H9 (cell line): ENCODE results near the gene ZNF608. TPM values are rescaled to one million over a fixed set of nuclear protein-coding genes. Genes with fewer than 3 reads are reported as not detected.

Experiments
- DNase-seq: peaks from one replicate; pipeline ENCODE4 v3.0.0-alpha.2; 2017
- H2AFZ ChIP-seq: one replicate; pipeline ENCODE4 v1.6.1; 2013; ENCODE audit warnings: mild to moderate bottlenecking, low read length, control low read depth, moderate library complexity
- H2AK5ac ChIP-seq: 2 replicates; pipeline ENCODE4 v1.6.1; 2013; ENCODE audit warnings: low read length, control low read depth, mixed read lengths; ENCODE audit not compliant: insufficient read length
- H2BK120ac ChIP-seq: one replicate; pipeline ENCODE4 v1.6.1; 2013; ENCODE audit warnings: low read depth, mild to moderate bottlenecking, low read length, control low read depth, inconsistent platforms; ENCODE audit not compliant: poor library complexity, severe bottlenecking
- H2BK12ac ChIP-seq: 2 replicates; pipeline ENCODE4 v1.6.1; 2013; ENCODE audit warnings: low read length, control low read depth, mixed read lengths, low read depth; ENCODE audit not compliant: insufficient read length
- H2BK15ac ChIP-seq: 2 replicates; pipeline ENCODE4 v1.6.1; 2013; ENCODE audit warnings: low read depth, low read length, control low read depth
- H2BK20ac ChIP-seq: one replicate; pipeline ENCODE4 v1.6.1; 2013; ENCODE audit warnings: low read depth, mild to moderate bottlenecking, low read length, control low read depth, inconsistent platforms; ENCODE audit not compliant: poor library complexity, severe bottlenecking
- H2BK5ac ChIP-seq: 2 replicates; pipeline ENCODE4 v1.6.1; 2013; ENCODE audit warnings: low read length, control low read depth, mixed read lengths; ENCODE audit not compliant: insufficient read length
- H3K14ac ChIP-seq: 2 replicates; pipeline ENCODE4 v1.6.1; 2013; ENCODE audit warnings: low read length, control low read depth; ENCODE audit not compliant: insufficient read depth
- H3K18ac ChIP-seq: 2 replicates; pipeline ENCODE4 v1.6.1; 2013; ENCODE audit warnings: low read depth, mild to moderate bottlenecking, mixed read lengths, low read length, control low read depth; ENCODE audit not compliant: insufficient read length
- H3K23ac ChIP-seq: 2 replicates; pipeline ENCODE4 v1.6.1; 2013; ENCODE audit warnings: low read length, control low read depth, mixed read lengths, low read depth; ENCODE audit not compliant: insufficient read length
- H3K23me2 ChIP-seq: 2 replicates; pipeline ENCODE4 v1.6.1; 2013; ENCODE audit warnings: low read depth, mild to moderate bottlenecking, mixed read lengths, low read length, control low read depth; ENCODE audit not compliant: insufficient read length, poor library complexity, severe bottlenecking
- H3K27ac ChIP-seq: 2 replicates; pipeline ENCODE4 v1.5.1; 2013; ENCODE audit warnings: low read length, control low read depth, mixed read lengths, low read depth; ENCODE audit not compliant: insufficient read length
- H3K27me3 ChIP-seq: 2 replicates; pipeline ENCODE4 v1.6.1; 2013; ENCODE audit warnings: low read length, control low read depth, inconsistent platforms; ENCODE audit not compliant: insufficient read depth
- H3K4ac ChIP-seq: 2 replicates; pipeline ENCODE4 v1.6.1; 2013; ENCODE audit warnings: low read depth, mild to moderate bottlenecking, control low read depth, inconsistent platforms, low read length, moderate library complexity
- H3K4me1 ChIP-seq: 2 replicates; pipeline ENCODE4 v1.6.1; 2013; ENCODE audit warnings: low read length, control low read depth, inconsistent platforms; ENCODE audit not compliant: insufficient read depth
- H3K4me2 ChIP-seq: 2 replicates; pipeline ENCODE4 v1.6.1; 2013; ENCODE audit warnings: low read length, control low read depth, mixed read lengths; ENCODE audit not compliant: insufficient read length, insufficient read depth
- H3K56ac ChIP-seq: 2 replicates; pipeline ENCODE4 v1.6.1; 2013; ENCODE audit warnings: low read depth, mild to moderate bottlenecking, mixed read lengths, low read length, control low read depth; ENCODE audit not compliant: insufficient read length
- H3K79me1 ChIP-seq: 2 replicates; pipeline ENCODE4 v1.6.1; 2013; ENCODE audit warnings: low read depth, mild to moderate bottlenecking, moderate library complexity, low read length, control low read depth, inconsistent platforms; ENCODE audit not compliant: insufficient read depth, poor library complexity, severe bottlenecking
- H3K79me2 ChIP-seq: 2 replicates; pipeline ENCODE4 v1.6.1; 2013; ENCODE audit warnings: low read length, control low read depth, inconsistent platforms; ENCODE audit not compliant: insufficient read depth
- H3K9ac ChIP-seq: 2 replicates; pipeline ENCODE4 v1.6.1; 2013; ENCODE audit warnings: low read length, control low read depth, mixed read lengths; ENCODE audit not compliant: insufficient read length; ENCODE audit errors: extremely low read depth
- H3K9me3 ChIP-seq: one replicate; pipeline ENCODE4 v1.6.1; 2013; ENCODE audit warnings: low read depth, low read length, inconsistent platforms; ENCODE audit not compliant: control insufficient read depth
- H3T11ph ChIP-seq: one replicate; pipeline ENCODE4 v1.6.1; 2013; ENCODE audit warnings: mild to moderate bottlenecking, low read length, control low read depth, inconsistent platforms
- H4K20me1 ChIP-seq: one replicate; pipeline ENCODE4 v1.6.1; 2013; ENCODE audit not compliant: control insufficient read depth, insufficient read length, insufficient read depth
- H4K5ac ChIP-seq: 2 replicates; pipeline ENCODE4 v1.6.1; 2013; ENCODE audit warnings: low read depth, mild to moderate bottlenecking, mixed read lengths, low read length, control low read depth; ENCODE audit not compliant: insufficient read length
- H4K8ac ChIP-seq: replicated peaks from 2 replicates; pipeline ENCODE4 v1.6.1; 2013; ENCODE audit warnings: low read length, control low read depth, mixed read lengths, low read depth; ENCODE audit not compliant: insufficient read length
- H4K91ac ChIP-seq: 2 replicates; pipeline ENCODE4 v1.6.1; 2013; ENCODE audit warnings: low read depth, mild to moderate bottlenecking, moderate library complexity, mixed read lengths, low read length, control low read depth; ENCODE audit not compliant: insufficient read length
- H3K27ac Mint-ChIP-seq, 3 experiments: 2 replicates in 2 of 3; 3 replicates in 1 of 3; pipeline ENCODE4 v1.8.0; 2020 to 2021; ENCODE audit warnings: mixed read lengths in 3 of 3, mild to moderate bottlenecking in 1 of 3, moderate library complexity in 1 of 3
- H3K27me3 Mint-ChIP-seq: 2 replicates; pipeline ENCODE4 v1.8.0; 2021; ENCODE audit warnings: low read depth, mild to moderate bottlenecking, moderate library complexity, mixed read lengths
- H3K36me3 Mint-ChIP-seq, 3 experiments: 2 replicates in 2 of 3; 3 replicates in 1 of 3; pipeline ENCODE4 v1.8.0; 2020 to 2021; ENCODE audit warnings: low read depth in 3 of 3, mixed read lengths in 3 of 3; ENCODE audit not compliant: insufficient read depth in 1 of 3
- H3K4me1 Mint-ChIP-seq, 2 experiments: 2 replicates each; pipeline ENCODE4 v1.8.0; 2020; ENCODE audit warnings: mixed read lengths in 2 of 2
- H3K4me3 Mint-ChIP-seq, 2 experiments: 2 replicates in 1 of 2; 3 replicates in 1 of 2; pipeline ENCODE4 v1.8.0; 2020 to 2021; ENCODE audit warnings: mild to moderate bottlenecking in 2 of 2, mixed read lengths in 2 of 2, moderate library complexity in 1 of 2
- H3K9me3 Mint-ChIP-seq, 2 experiments: 2 replicates in 1 of 2; 3 replicates in 1 of 2; pipeline ENCODE4 v1.8.0; 2020; ENCODE audit warnings: mild to moderate bottlenecking in 2 of 2, mixed read lengths in 2 of 2, moderate library complexity in 1 of 2
- CTCF ChIP-seq: fragments of 200-600 bp; sonication (generic); conservative IDR thresholded peaks from 3 replicates; pipeline ENCODE4 v1.8.0; 2021; ENCODE audit warnings: antibody characterized with exemption, mild to moderate bottlenecking
- WGBS: extraction: QIAGEN DNeasy Blood & Tissue Kit; methylation state at CpG from one replicate; pipeline ENCODE4 v1.1.7; 2013; ENCODE audit warnings: missing lambda C conversion rate, low lambda C conversion rate, mixed read lengths; ENCODE audit not compliant: insufficient read length; ENCODE audit errors: extremely low coverage; 5-methylcytosine and 5-hydroxymethylcytosine counted together
- total RNA-seq: library from RNA; stranded (reverse); gene quantifications from 2 replicates; pipeline ENCODE4 v1.2.1, GENCODE V29; 2021

The ZNF608 gene
- total RNA-seq, 1 experiment from 2014 or later = 67.0 TPM

GRCh38 chr5:124707520-124707919 lies 38.9 kb downstream of the ZNF608 start:
- no peak for TF ChIP-seq CTCF

More at GRCh38 chr5:124707520-124707919, 38.9 kb downstream of the ZNF608 start:
- no peaks in the 10 kb centered on the region for H3K9me3 Mint-ChIP-seq
- WGBS = no CpG with 5 or more reads among the region's 6 CpGs
- Histone ChIP-seq H3K27me3 (no peaks in the 10 kb centered on the region), H3K56ac (no peak overlapping the region), H4K8ac (no peak overlapping the region), H2BK20ac (no peak overlapping the region), H2BK12ac (no peak overlapping the region), H3K79me2 (peaks cover 58% of the 10 kb centered on the region), H3K23me2 (no peaks in the 10 kb centered on the region), H2BK5ac (no peak overlapping the region), H2AK5ac (no peak overlapping the region), H3K9ac (no peak overlapping the region), H3K23ac (no peak overlapping the region), H3K4me2 (peak overlapping the region; percentile 2), H2BK15ac (no peak overlapping the region), H3T11ph (no peak overlapping the region), H2BK120ac (no peak overlapping the region), H3K9me3 (no peaks in the 10 kb centered on the region), H4K91ac (no peak overlapping the region), H2AFZ (no peak overlapping the region), H3K79me1 (peaks cover 13% of the 10 kb centered on the region), H3K4ac (no peak overlapping the region), H3K18ac (no peak overlapping the region), H3K27ac (no peak overlapping the region), H3K14ac (no peak overlapping the region), H4K20me1 (no peaks in the 10 kb centered on the region), H4K5ac (no peak overlapping the region), H3K4me1 (peaks cover 28% of the 10 kb centered on the region; the same call in 1 of the 2 replicates)
- no peak for DNase-seq
- peaks cover 1 to 10% (median 4%) of the 10 kb centered on the region in 3 experiments; a peak in 6 of 7 replicates for H3K36me3 Mint-ChIP-seq
- H3K4me3 Mint-ChIP-seq = peak overlapping the region in 1 of 2 experiments; percentile 66; a peak in 2 of 5 replicates
- peaks cover 93 to 98% of the 10 kb centered on the region in 2 experiments for H3K4me1 Mint-ChIP-seq
- no peaks in the 10 kb centered on the region for H3K27me3 Mint-ChIP-seq
- H3K27ac Mint-ChIP-seq = peak overlapping the region; percentile 84 to 96 (median 90); a peak in 6 of 7 replicates
